KOPT-K1 (cell line): ENCODE data around the gene PCOLCE2.

Source experiments
- H3K27ac ChIP-seq: fragments of 200-600 bp; sonication (generic); 2 replicates; pipeline ENCODE4 v1.5.1; 2016; ENCODE audit warnings: antibody characterized with exemption, mild to moderate bottlenecking, low read depth, low read length; ENCODE audit not compliant: poor library complexity, severe bottlenecking
- H3K36me3 ChIP-seq: fragments of 200-600 bp; sonication (generic); 2 replicates; pipeline ENCODE4 v1.5.1; 2017; ENCODE audit warnings: antibody characterized with exemption, mild to moderate bottlenecking, low read length, moderate library complexity; ENCODE audit not compliant: insufficient read depth
- H3K9me3 ChIP-seq: fragments of 200-600 bp; sonication (generic); 2 replicates; pipeline ENCODE4 v1.5.1; 2017; ENCODE audit warnings: antibody characterized with exemption, low read length, mild to moderate bottlenecking; ENCODE audit not compliant: insufficient read depth, poor library complexity, severe bottlenecking

PCOLCE2 gene

GRCh38 chr3:142778541-142778940, 110.3 kb downstream of the PCOLCE2 start:
- H3K27ac ChIP-seq: no peak overlapping the region

GRCh38 chr3:142777927-142778326, 111.0 kb downstream of the PCOLCE2 start:
- H3K9me3 ChIP-seq: no peaks in the 10 kb centered on the region
- H3K36me3 ChIP-seq: no peaks in the 10 kb centered on the region
- H3K27ac ChIP-seq: no peak overlapping the region

More at GRCh38 chr3:142778541-142778940, 110.3 kb downstream of the PCOLCE2 start:
- H3K9me3 ChIP-seq: no peaks in the 10 kb centered on the region
- H3K36me3 ChIP-seq: no peaks in the 10 kb centered on the region

- Histone ChIP-seq H3K9me3 (no peaks in the 10 kb centered on the region), H3K27ac (no peak overlapping the region), H3K36me3 (no peaks in the 10 kb centered on the region)
Measured at GRCh38 chr3:142768338-142768737, 120.5 kb downstream of the PCOLCE2 start.
